Caco-2 (cell line): ENCODE data around the gene CLDN20. TPM values are rescaled to one million over a fixed set of nuclear protein-coding genes. Genes with fewer than 3 reads are reported as not detected.

Experiments used
- BruUV-seq: library from RNA; stranded (reverse); fragments of 400-500 nt; replicated peaks from 2 replicates; lab custom pipeline; 2021; lab: Mats Ljungman, UMichigan
- CTCF ChIA-PET: fragments of 300-600 bp; sonication (Branson Sonifier 250); formaldehyde crosslinking; loops from one replicate; lab custom pipeline; 2022; ENCODE audit warnings: antibody characterized with exemption; lab: Charles Lee
- POLR2A ChIA-PET: fragments of 300-600 bp; sonication (Branson Sonifier 250); formaldehyde crosslinking; loops from one replicate; lab custom pipeline; 2022; ENCODE audit warnings: antibody characterized with exemption; lab: Charles Lee
- DNase-seq, 2 experiments: peaks; one replicate each; pipeline versions ENCODE4 v3.0.0 to v3.0.0-alpha.2; 2020 to 2022
- H3K27me3 ChIP-seq: replicated peaks from 2 replicates; pipeline ENCODE4 v1.6.0; 2011; ENCODE audit warnings: low read length; ENCODE audit not compliant: control insufficient read depth, insufficient read depth
- H3K36me3 ChIP-seq: 2 replicates; pipeline ENCODE4 v1.5.1; 2011; ENCODE audit warnings: low read length; ENCODE audit not compliant: control insufficient read depth, insufficient read depth
- H3K4me1 ChIP-seq: fragments of 250-450 bp; sonication (Bioruptor Pico); 2 replicates; pipeline ENCODE4 v1.5.1; 2020; ENCODE audit warnings: mild to moderate bottlenecking
- H3K4me3 ChIP-seq: 2 replicates; pipeline ENCODE4 v1.5.1; 2011; ENCODE audit warnings: low read depth, mild to moderate bottlenecking, control low read depth, low read length
- H3K9me3 ChIP-seq: fragments of 250-450 bp; sonication (Bioruptor Pico); 2 replicates; pipeline ENCODE4 v1.5.1; 2020; ENCODE audit warnings: mild to moderate bottlenecking, moderate library complexity
- H3K27ac Mint-ChIP-seq: one replicate; pipeline ENCODE4 v1.8.0; 2022; ENCODE audit warnings: mixed read lengths; ENCODE audit not compliant: unreplicated experiment
- H3K27me3 Mint-ChIP-seq: one replicate; pipeline ENCODE4 v1.8.0; 2022; ENCODE audit warnings: mixed read lengths; ENCODE audit not compliant: insufficient read depth, unreplicated experiment
- H3K36me3 Mint-ChIP-seq: one replicate; pipeline ENCODE4 v1.8.0; 2022; ENCODE audit warnings: mild to moderate bottlenecking, mixed read lengths; ENCODE audit not compliant: insufficient read depth, unreplicated experiment
- H3K4me1 Mint-ChIP-seq: one replicate; pipeline ENCODE4 v1.8.0; 2022; ENCODE audit warnings: low read depth, mixed read lengths; ENCODE audit not compliant: unreplicated experiment
- H3K4me3 Mint-ChIP-seq: one replicate; pipeline ENCODE4 v1.8.0; 2022; ENCODE audit warnings: mild to moderate bottlenecking, moderate library complexity, mixed read lengths; ENCODE audit not compliant: unreplicated experiment
- H3K9me3 Mint-ChIP-seq: one replicate; pipeline ENCODE4 v1.8.0; 2022; ENCODE audit warnings: mixed read lengths; ENCODE audit not compliant: unreplicated experiment
- CTCF ChIP-seq, 2 experiments: fragments of 200-600 bp in 1 of 2; IDR thresholded peaks; 1 replicate in 1 of 2; 2 replicates in 1 of 2; pipeline versions ENCODE4 v1.5.1 to v1.8.0; 2011 to 2022; ENCODE audit warnings: antibody characterized with exemption in 1 of 2, control low read depth in 1 of 2, inconsistent platforms in 1 of 2, low read depth in 1 of 2, low read length in 1 of 2, mild to moderate bottlenecking in 1 of 2, moderate library complexity in 1 of 2; ENCODE audit not compliant: insufficient read depth in 1 of 2, severe bottlenecking in 1 of 2, unreplicated experiment in 1 of 2
- intact Hi-C: fragments of 100-400 bp; cut with micrococcal nuclease; formaldehyde crosslinking; loops from one replicate; pipeline ENCODE4 v1.10.0; 2022; ENCODE audit not compliant: unreplicated experiment
- total RNA-seq: library from RNA; stranded (reverse); gene quantifications from 2 replicates; pipeline ENCODE4 v1.2.3, GENCODE V29; 2022

CLDN20 gene
- total RNA-seq, 1 experiment from 2014 or later = not detected

GRCh38 chr6:155276638-155277037, 12.8 kb downstream of the CLDN20 start:
- peaks cover 6% of the 10 kb centered on the region for H3K4me1 Mint-ChIP-seq
- H3K36me3 Mint-ChIP-seq = peaks cover 20% of the 10 kb centered on the region
- DNase-seq = no peak
- Histone ChIP-seq H3K4me1 (no peaks in the 10 kb centered on the region), H3K36me3 (peaks cover 1% of the 10 kb centered on the region; the same call in 1 of the 2 replicates), H3K4me3 (no peak overlapping the region), H3K27me3 (no peaks in the 10 kb centered on the region), H3K9me3 (no peaks in the 10 kb centered on the region)
- no peak overlapping the region for H3K27ac Mint-ChIP-seq
- no TSS peak for BruUV-seq
- no peak overlapping the region for H3K4me3 Mint-ChIP-seq
- intact Hi-C loops = no loop called here
- no peaks in the 10 kb centered on the region for H3K27me3 Mint-ChIP-seq
- TF ChIP-seq CTCF (IDR thresholded peaks at IDR 0.05; ENCODE audit: insufficient read depth in 1 of 2, low read depth in 1 of 2, low read length in 1 of 2, severe bottlenecking in 1 of 2, unreplicated experiment in 1 of 2) = no peak
- ChIA-PET CTCF (interaction anchor here (0.9 kb wide), 1 partner anchor 11 kb away, joined by 4 read pairs; no protein-coding TSS in a partner anchor), POLR2A (no interaction called here)
- no peaks in the 10 kb centered on the region for H3K9me3 Mint-ChIP-seq

GRCh38 chr6:155278319-155279049, 14.7 kb downstream of the CLDN20 start:
- intact Hi-C loops = no loop called here
- BruUV-seq = no TSS peak
- no peak for TF ChIP-seq CTCF (IDR thresholded peaks at IDR 0.05; ENCODE audit: insufficient read depth in 1 of 2, low read depth in 1 of 2, low read length in 1 of 2, severe bottlenecking in 1 of 2, unreplicated experiment in 1 of 2)
- H3K4me3 ChIP-seq = no peak overlapping the region
- Mint-ChIP-seq H3K36me3 (peaks cover 15% of the 10 kb centered on the region), H3K27ac (no peak overlapping the region), H3K9me3 (no peaks in the 10 kb centered on the region), H3K4me1 (no peaks in the 10 kb centered on the region), H3K27me3 (no peaks in the 10 kb centered on the region), H3K4me3 (no peak overlapping the region)
- H3K4me1 ChIP-seq = no peaks in the 10 kb centered on the region
- no peaks in the 10 kb centered on the region for H3K27me3 ChIP-seq
- no peaks in the 10 kb centered on the region for H3K9me3 ChIP-seq
- no peaks in the 10 kb centered on the region for H3K36me3 ChIP-seq
- DNase-seq = no peak
- POLR2A ChIA-PET = no interaction called here
- CTCF ChIA-PET = no interaction called here

- H3K27me3 ChIP-seq = no peaks in the 10 kb centered on the region
- no peaks in the 10 kb centered on the region for H3K9me3 Mint-ChIP-seq
- no TSS peak for BruUV-seq
- no peak overlapping the region for H3K4me3 ChIP-seq
- H3K9me3 ChIP-seq = no peaks in the 10 kb centered on the region
- TF ChIP-seq CTCF (IDR thresholded peaks at IDR 0.05; ENCODE audit: insufficient read depth in 1 of 2, low read depth in 1 of 2, low read length in 1 of 2, severe bottlenecking in 1 of 2, unreplicated experiment in 1 of 2) = no peak
- H3K36me3 Mint-ChIP-seq = peaks cover 22% of the 10 kb centered on the region
- no peak for DNase-seq
- ChIA-PET CTCF (no interaction called here), POLR2A (interaction anchor here (0.6 kb wide), 1 partner anchor 599 kb away, joined by 6 read pairs; no protein-coding TSS in a partner anchor)
- intact Hi-C loops = no loop called here
- no peaks in the 10 kb centered on the region for H3K27me3 Mint-ChIP-seq
- no peak overlapping the region for H3K27ac Mint-ChIP-seq
- peaks cover 10% of the 10 kb centered on the region for H3K4me1 Mint-ChIP-seq
- no peaks in the 10 kb centered on the region for H3K4me1 ChIP-seq
- H3K4me3 Mint-ChIP-seq = no peak overlapping the region
- H3K36me3 ChIP-seq = no peaks in the 10 kb centered on the region
Measured at GRCh38 chr6:155284775-155285174, 21.0 kb downstream of the CLDN20 start.
